K562 (cell line): Measurements from ENCODE around the gene COL15A1. TPM values are rescaled to one million over a fixed set of nuclear protein-coding genes. Genes with fewer than 3 reads are reported as not detected.

Source experiments
- CBX8 ChIP-seq: fragments of 200-600 bp; sonication (generic); IDR thresholded peaks from 2 replicates; pipeline ENCODE4 v1.6.1; 2012; ENCODE audit warnings: borderline replicate concordance, mixed run types, low read depth, mild to moderate bottlenecking, moderate library complexity, mixed read lengths, low read length, control low read depth, inconsistent platforms; ENCODE audit not compliant: poor library complexity, severe bottlenecking; ENCODE audit errors: extremely low read depth
- CHD4 ChIP-seq: fragments of 200-600 bp; sonication (generic); IDR thresholded peaks from 3 replicates; pipeline ENCODE4 v1.6.1; 2012; ENCODE audit warnings: low read depth, mild to moderate bottlenecking, mixed read lengths, low read length, inconsistent platforms; ENCODE audit not compliant: insufficient read depth, insufficient replicate concordance, poor library complexity, severe bottlenecking
- CREBBP ChIP-seq: IDR thresholded peaks from one replicate; pipeline ENCODE4 v1.6.1; 2012; ENCODE audit warnings: low read depth, mild to moderate bottlenecking, control low read depth, inconsistent platforms, low read length
- CSDE1 ChIP-seq, 2 experiments: fragments of 450-650 bp; IDR thresholded peaks; 2 replicates each; pipeline ENCODE4 v1.6.1; 2016; ENCODE audit warnings: mild to moderate bottlenecking in 1 of 2
- DIDO1 ChIP-seq: fragments of 450-650 bp; IDR thresholded peaks from 2 replicates; pipeline ENCODE4 v1.6.1; 2016; ENCODE audit warnings: low read depth, missing biosample characterization, missing genetic modification characterization
- EHMT2 ChIP-seq: fragments of 450-650 bp; IDR thresholded peaks from 2 replicates; pipeline ENCODE4 v1.6.1; 2018; ENCODE audit warnings: antibody characterized with exemption
- IRF2 ChIP-seq: sonication (generic); formaldehyde crosslinking; IDR thresholded peaks from 2 replicates; pipeline ENCODE4 v1.8.1; 2022; ENCODE audit warnings: mild to moderate bottlenecking, missing genetic modification reagents
- JUN ChIP-seq, 2 experiments: sonication (generic) in 1 of 2; formaldehyde crosslinking in 1 of 2; IDR thresholded peaks; 2 replicates each; pipeline versions ENCODE4 v1.6.1 to v1.8.0; 2012 to 2022; ENCODE audit warnings: borderline replicate concordance in 2 of 2, mild to moderate bottlenecking in 2 of 2, improper control_type of control experiment in 1 of 2, low read depth in 1 of 2, low read length in 1 of 2, missing genetic modification reagents in 1 of 2
- KLF13 ChIP-seq: fragments of 450-650 bp; IDR thresholded peaks from 2 replicates; pipeline ENCODE4 v1.6.1; 2016; ENCODE audit warnings: missing genetic modification characterization, low read depth, mild to moderate bottlenecking, missing compliant biosample characterization, moderate library complexity, borderline replicate concordance
- PHF20 ChIP-seq: fragments of 450-650 bp; IDR thresholded peaks from 2 replicates; pipeline ENCODE4 v1.6.1; 2018; ENCODE audit not compliant: partially characterized antibody
- TFAM ChIP-seq: fragments of 250-450 bp; sonication (Bioruptor Pico); conservative IDR thresholded peaks from 2 replicates; pipeline ENCODE4 v1.5.0; 2021; ENCODE audit warnings: mild to moderate bottlenecking, moderate library complexity
- TGIF2 ChIP-seq: sonication (generic); formaldehyde crosslinking; IDR thresholded peaks from 2 replicates; pipeline ENCODE4 v1.8.1; 2022; ENCODE audit warnings: mild to moderate bottlenecking, missing genetic modification reagents, moderate library complexity
- ZNF3 ChIP-seq: fragments of 250-450 bp; sonication (Bioruptor Pico); IDR thresholded peaks from 2 replicates; pipeline ENCODE4 v1.5.0; 2021; ENCODE audit warnings: mild to moderate bottlenecking, moderate library complexity
- polyA plus RNA-seq, 8 experiments: library from polyadenylated mRNA; depleted of rRNA in 4 of 8; stranded (reverse) in 5 of 8; unstranded in 3 of 8; fragments of >200 nt; fragmentation: Nextera tagmentation in 2 of 8; fragmentation: Illumina TruSeq in 1 of 8; extraction: Ambion mirVana in 2 of 8; extraction: Trizol in 1 of 8; gene quantifications; 2 replicates each; pipeline versions ENCODE4 v1.2.1 to v1.2.3, GENCODE V29; 2011 to 2014; ENCODE audit warnings: inconsistent platforms in 1 of 8, missing spikeins in 1 of 8
- total RNA-seq, 7 experiments: library from RNA; depleted of rRNA in 6 of 7; stranded (reverse); fragments of >200 nt in 6 of 7; fragmentation: Illumina TruSeq in 2 of 7; extraction: Trizol in 2 of 7; gene quantifications; 2 replicates each; pipeline versions ENCODE4 v1.2.1 to v1.2.3, GENCODE V29; 2011 to 2021; ENCODE audit warnings: low replicate concordance in 1 of 7
- TF ChIP-seq, protein P1 (sequence below): sonication (generic); formaldehyde crosslinking; IDR thresholded peaks from 2 replicates; pipeline ENCODE4 v1.4.0; 2020; ENCODE audit warnings: mild to moderate bottlenecking, missing genetic modification reagents
- TF ChIP-seq, protein P2 (sequence below), 2 experiments: fragments of 450-650 bp; IDR thresholded peaks; 2 replicates each; pipeline ENCODE4 v1.6.1; 2016; ENCODE audit warnings: mild to moderate bottlenecking in 2 of 2, borderline replicate concordance in 1 of 2, low read depth in 1 of 2, moderate library complexity in 1 of 2

COL15A1 gene
- total and polyA plus RNA-seq, 9 of the 15 experiments (the other 6 are each of a cell fraction or from before 2014, with no cell fraction given) = 0.46 to 5.1 (median 2.6) TPM

- TF ChIP-seq, protein P1, sequence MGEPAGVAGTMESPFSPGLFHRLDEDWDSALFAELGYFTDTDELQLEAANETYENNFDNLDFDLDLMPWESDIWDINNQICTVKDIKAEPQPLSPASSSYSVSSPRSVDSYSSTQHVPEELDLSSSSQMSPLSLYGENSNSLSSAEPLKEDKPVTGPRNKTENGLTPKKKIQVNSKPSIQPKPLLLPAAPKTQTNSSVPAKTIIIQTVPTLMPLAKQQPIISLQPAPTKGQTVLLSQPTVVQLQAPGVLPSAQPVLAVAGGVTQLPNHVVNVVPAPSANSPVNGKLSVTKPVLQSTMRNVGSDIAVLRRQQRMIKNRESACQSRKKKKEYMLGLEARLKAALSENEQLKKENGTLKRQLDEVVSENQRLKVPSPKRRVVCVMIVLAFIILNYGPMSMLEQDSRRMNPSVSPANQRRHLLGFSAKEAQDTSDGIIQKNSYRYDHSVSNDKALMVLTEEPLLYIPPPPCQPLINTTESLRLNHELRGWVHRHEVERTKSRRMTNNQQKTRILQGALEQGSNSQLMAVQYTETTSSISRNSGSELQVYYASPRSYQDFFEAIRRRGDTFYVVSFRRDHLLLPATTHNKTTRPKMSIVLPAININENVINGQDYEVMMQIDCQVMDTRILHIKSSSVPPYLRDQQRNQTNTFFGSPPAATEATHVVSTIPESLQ = no peak
- no peak for TF ChIP-seq EHMT2
- TF ChIP-seq CSDE1 (IDR thresholded peaks at IDR 0.05) = no peak
- no peak for TF ChIP-seq CHD4
- no peak for TF ChIP-seq KLF13 (tag)
- TF ChIP-seq DIDO1 (tag) = no peak
- TF ChIP-seq PHF20 = no peak
- TF ChIP-seq CREBBP = no peak
- no peak for TF ChIP-seq CBX8
- TF ChIP-seq, protein P2, sequence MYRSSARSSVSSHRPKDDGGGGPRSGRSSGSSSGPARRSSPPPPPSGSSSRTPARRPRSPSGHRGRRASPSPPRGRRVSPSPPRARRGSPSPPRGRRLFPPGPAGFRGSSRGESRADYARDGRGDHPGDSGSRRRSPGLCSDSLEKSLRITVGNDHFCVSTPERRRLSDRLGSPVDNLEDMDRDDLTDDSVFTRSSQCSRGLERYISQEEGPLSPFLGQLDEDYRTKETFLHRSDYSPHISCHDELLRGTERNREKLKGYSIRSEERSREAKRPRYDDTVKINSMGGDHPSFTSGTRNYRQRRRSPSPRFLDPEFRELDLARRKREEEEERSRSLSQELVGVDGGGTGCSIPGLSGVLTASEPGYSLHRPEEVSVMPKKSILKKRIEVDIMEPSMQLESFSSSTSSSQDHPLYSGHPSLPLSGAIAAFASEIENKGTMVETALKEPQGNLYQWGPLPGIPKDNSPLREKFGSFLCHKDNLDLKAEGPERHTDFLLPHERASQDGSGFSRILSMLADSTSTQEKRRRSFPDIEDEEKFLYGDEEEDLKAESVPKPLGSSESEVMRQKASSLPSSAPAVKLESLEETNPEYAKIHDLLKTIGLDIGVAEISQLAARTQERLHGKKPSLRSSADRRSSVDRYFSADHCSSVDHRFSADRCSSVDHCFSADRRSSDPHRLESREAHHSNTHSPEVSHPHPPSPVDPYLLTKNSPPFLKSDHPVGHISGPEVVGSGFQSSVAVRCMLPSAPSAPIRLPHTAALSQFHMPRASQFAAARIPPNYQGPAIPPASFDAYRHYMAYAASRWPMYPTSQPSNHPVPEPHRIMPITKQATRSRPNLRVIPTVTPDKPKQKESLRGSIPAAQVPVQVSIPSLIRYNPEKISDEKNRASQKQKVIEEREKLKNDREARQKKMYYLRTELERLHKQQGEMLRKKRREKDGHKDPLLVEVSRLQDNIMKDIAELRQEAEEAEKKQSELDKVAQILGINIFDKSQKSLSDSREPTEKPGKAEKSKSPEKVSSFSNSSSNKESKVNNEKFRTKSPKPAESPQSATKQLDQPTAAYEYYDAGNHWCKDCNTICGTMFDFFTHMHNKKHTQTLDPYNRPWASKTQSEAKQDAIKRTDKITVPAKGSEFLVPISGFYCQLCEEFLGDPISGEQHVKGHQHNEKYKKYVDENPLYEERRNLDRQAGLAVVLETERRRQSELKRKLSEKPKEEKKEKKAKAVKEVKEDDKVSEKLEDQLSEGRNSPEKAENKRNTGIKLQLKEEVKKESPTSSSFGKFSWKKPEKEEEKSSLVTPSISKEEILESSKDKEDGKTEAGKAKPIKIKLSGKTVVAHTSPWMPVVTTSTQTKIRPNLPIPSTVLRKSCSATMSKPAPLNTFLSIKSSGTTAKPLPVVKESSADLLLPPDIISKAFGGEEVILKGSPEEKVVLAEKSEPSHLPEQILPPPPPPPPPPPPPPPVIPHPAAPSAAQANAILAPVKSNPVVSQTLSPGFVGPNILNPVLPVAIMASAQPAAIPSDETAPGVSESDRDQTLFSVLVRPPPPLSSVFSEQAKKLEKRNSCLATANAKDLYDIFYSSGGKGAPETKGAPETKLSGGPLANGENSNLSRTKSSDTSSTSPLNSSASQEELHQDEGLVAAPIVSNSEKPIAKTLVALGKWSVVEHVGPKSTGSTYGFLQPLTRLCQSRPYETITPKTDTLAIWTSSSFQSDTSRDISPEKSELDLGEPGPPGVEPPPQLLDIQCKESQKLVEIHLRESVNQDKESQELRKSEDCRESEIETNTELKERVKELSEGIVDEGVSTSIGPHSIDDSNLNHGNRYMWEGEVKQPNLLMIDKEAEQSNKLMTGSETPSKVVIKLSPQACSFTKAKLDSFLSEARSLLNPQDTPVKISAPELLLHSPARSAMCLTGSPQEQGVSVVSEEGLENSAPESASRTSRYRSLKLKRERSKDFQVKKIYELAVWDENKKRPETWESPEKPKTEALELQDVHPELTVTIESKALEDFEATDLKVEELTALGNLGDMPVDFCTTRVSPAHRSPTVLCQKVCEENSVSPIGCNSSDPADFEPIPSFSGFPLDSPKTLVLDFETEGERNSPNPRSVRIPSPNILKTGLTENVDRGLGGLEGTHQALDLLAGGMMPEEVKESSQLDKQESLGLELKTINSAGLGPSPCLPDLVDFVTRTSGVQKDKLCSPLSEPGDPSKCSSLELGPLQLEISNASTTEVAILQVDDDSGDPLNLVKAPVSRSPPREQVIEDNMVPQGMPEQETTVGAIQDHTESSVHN (IDR thresholded peaks at IDR 0.05; ENCODE audit: borderline replicate concordance in 1 of 2, low read depth in 1 of 2) = no peak
- TF ChIP-seq TFAM = no peak
- TF ChIP-seq ZNF3 = no peak
- TF ChIP-seq TGIF2 (CRISPR knock-in tag) = no peak
- TF ChIP-seq JUN (IDR thresholded peaks at IDR 0.05; ENCODE audit: borderline replicate concordance, low read depth, low read length) = no peak
- no peak for TF ChIP-seq JUN (CRISPR knock-in tag; IDR thresholded peaks at IDR 0.05; ENCODE audit: borderline replicate concordance)
- TF ChIP-seq IRF2 (CRISPR knock-in tag) = no peak
These were observed at the start of gene COL15A1 (continued) for GRCh38 chr9:98943682-98944056.
